Calu3 (cell line): Measurements from ENCODE around the gene FGD3. TPM values are rescaled to one million over a fixed set of nuclear protein-coding genes. Genes with fewer than 3 reads are reported as not detected.
A peak's percentile ranks its signal among the peaks of the same experiment; 100 is the strongest.

Experiments used
- BruUV-seq: library from RNA; stranded (reverse); fragments of 400-500 nt; replicated peaks from 2 replicates; lab custom pipeline; 2021; lab: Mats Ljungman, UMichigan
- CTCF ChIA-PET: fragments of 300-600 bp; sonication (Branson Sonifier 250); formaldehyde crosslinking; loops from one replicate; lab custom pipeline; 2022; ENCODE audit warnings: antibody characterized with exemption; lab: Charles Lee
- DNase-seq: peaks from one replicate; pipeline ENCODE4 v3.0.0; 2022
- H3K27ac Mint-ChIP-seq: one replicate; pipeline ENCODE4 v1.8.0; 2022; ENCODE audit warnings: mixed read lengths; ENCODE audit not compliant: unreplicated experiment
- H3K27me3 Mint-ChIP-seq: one replicate; pipeline ENCODE4 v1.8.0; 2022; ENCODE audit warnings: mixed read lengths; ENCODE audit not compliant: unreplicated experiment
- H3K36me3 Mint-ChIP-seq: one replicate; pipeline ENCODE4 v1.8.0; 2022; ENCODE audit warnings: mild to moderate bottlenecking, moderate library complexity, mixed read lengths; ENCODE audit not compliant: insufficient read depth, unreplicated experiment
- H3K4me1 Mint-ChIP-seq: one replicate; pipeline ENCODE4 v1.8.0; 2022; ENCODE audit warnings: mild to moderate bottlenecking, low read depth, mixed read lengths; ENCODE audit not compliant: unreplicated experiment
- H3K4me3 Mint-ChIP-seq: one replicate; pipeline ENCODE4 v1.8.0; 2022; ENCODE audit warnings: mild to moderate bottlenecking, low read depth, moderate library complexity, mixed read lengths; ENCODE audit not compliant: unreplicated experiment
- H3K9me3 Mint-ChIP-seq: one replicate; pipeline ENCODE4 v1.8.0; 2022; ENCODE audit warnings: low read depth, mixed read lengths; ENCODE audit not compliant: unreplicated experiment
- intact Hi-C: fragments of 100-400 bp; cut with micrococcal nuclease; formaldehyde crosslinking; loops from one replicate; pipeline ENCODE4 v1.10.0; 2022; ENCODE audit not compliant: unreplicated experiment
- total RNA-seq: library from RNA; stranded (reverse); gene quantifications from 2 replicates; pipeline ENCODE4 v1.2.3, GENCODE V29; 2022
- TF ChIP-seq, protein P1 (sequence below): fragments of 200-600 bp; IDR thresholded peaks from one replicate; pipeline ENCODE4 v1.8.0; 2022; ENCODE audit warnings: antibody characterized with exemption; ENCODE audit not compliant: unreplicated experiment

Gene FGD3
- total RNA-seq, 1 experiment from 2014 or later: 3.1 TPM

DNA sequence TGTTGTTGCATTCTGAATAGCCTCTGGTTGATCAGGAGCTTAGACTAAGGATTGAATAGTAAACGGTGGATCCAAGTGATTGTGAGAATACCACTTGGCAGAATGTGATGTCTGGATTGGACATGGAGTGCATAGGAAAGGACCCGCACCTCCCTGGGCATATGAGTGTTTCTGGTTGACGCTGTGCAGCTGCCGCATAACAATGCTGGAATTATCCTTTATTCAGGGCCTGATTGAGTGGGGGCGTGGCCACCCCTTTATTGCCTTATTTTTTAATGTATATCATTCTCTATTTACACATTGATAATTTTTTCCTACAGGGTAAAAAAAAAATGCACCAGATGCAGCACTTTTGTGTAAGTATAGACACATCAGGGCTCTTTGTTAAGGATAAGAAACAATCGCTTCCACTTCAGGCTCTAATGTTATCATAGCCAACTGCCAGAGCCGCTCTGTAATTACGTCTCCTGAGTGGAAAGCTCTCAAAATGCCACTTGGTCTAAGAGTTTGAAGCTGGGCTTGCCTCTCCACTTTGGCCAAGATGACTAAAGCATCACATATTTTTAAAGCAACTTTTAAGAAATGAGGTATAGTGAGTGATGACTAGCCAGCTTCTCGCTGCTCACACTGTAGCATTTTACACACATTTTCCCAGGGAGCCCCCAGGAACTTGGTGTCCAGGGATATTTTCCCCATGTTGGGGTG, 5.7 kb downstream of the FGD3 start:
- H3K27me3 Mint-ChIP-seq: no peaks in the 10 kb centered on the region
- no peak for DNase-seq
- H3K4me1 Mint-ChIP-seq: peaks cover 12% of the 10 kb centered on the region
- intact Hi-C loops: loop anchor here (10.0 kb wide), 1 partner anchor 142 kb away; the partner anchor contains the start of gene CARD19
- H3K4me3 Mint-ChIP-seq: no peak overlapping the region
- H3K27ac Mint-ChIP-seq: no peak overlapping the region
- no peaks in the 10 kb centered on the region for H3K9me3 Mint-ChIP-seq
- TF ChIP-seq, protein P1, sequence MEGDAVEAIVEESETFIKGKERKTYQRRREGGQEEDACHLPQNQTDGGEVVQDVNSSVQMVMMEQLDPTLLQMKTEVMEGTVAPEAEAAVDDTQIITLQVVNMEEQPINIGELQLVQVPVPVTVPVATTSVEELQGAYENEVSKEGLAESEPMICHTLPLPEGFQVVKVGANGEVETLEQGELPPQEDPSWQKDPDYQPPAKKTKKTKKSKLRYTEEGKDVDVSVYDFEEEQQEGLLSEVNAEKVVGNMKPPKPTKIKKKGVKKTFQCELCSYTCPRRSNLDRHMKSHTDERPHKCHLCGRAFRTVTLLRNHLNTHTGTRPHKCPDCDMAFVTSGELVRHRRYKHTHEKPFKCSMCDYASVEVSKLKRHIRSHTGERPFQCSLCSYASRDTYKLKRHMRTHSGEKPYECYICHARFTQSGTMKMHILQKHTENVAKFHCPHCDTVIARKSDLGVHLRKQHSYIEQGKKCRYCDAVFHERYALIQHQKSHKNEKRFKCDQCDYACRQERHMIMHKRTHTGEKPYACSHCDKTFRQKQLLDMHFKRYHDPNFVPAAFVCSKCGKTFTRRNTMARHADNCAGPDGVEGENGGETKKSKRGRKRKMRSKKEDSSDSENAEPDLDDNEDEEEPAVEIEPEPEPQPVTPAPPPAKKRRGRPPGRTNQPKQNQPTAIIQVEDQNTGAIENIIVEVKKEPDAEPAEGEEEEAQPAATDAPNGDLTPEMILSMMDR: no peak
- H3K36me3 Mint-ChIP-seq: peaks cover 6% of the 10 kb centered on the region
- BruUV-seq: no TSS peak
- CTCF ChIA-PET: no interaction called here

DNA sequence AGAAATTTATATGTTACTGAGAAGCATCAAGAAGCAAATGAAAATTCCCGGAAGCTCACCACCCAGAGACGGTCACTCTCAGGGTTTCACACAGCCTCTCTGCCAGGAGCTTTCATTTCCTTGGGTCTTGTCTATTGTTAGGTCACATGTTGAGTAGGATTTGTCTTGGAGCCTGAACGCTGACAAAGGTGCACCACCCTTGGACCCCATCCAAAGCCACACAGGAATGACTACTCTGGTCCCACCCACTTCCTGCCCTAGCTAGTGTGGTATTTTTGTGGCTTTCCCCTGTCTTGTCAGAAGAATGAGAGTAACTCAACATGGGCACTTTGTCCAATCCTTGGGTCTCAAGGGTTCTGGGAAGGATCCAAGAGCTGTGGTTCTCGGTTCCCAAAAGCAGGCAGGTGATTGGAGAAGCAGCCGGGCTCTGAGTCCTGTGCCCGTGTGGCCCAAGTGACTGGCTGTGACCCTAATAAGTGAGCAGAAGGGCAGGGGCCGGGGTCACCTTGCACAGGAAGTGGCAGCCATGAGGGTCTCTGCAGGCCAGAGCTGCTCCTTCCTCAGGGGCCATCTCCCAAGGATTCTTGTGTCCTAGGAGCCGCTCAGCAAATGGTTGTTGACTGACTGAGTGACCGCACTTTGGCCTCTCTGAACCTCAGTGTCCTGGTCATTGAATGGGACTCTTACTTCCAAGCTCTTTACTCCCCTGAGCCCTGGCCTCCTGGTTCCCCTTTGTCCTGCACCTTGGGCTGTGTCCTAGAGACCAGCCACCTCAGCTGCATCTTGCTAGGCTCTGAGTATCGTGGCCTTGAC, 6.9 kb downstream of the FGD3 start:
- Mint-ChIP-seq H3K27ac (peak overlapping the region; percentile 58), H3K36me3 (peaks cover 6% of the 10 kb centered on the region), H3K4me1 (peaks cover 12% of the 10 kb centered on the region), H3K27me3 (no peaks in the 10 kb centered on the region), H3K4me3 (peak overlapping the region; percentile 48), H3K9me3 (no peaks in the 10 kb centered on the region)
- TF ChIP-seq, protein P1: no peak
- DNase-seq: peak; percentile 79
- intact Hi-C loops: loop anchor here (10.0 kb wide), 1 partner anchor 141 kb away; the partner anchor contains the start of gene CARD19
- no TSS peak for BruUV-seq
- CTCF ChIA-PET: interaction anchor here (0.9 to 1.5 kb wide), 3 partner anchors 20 to 145 kb away, joined by 3 to 4 read pairs (median 3); no protein-coding TSS in a partner anchor

DNA sequence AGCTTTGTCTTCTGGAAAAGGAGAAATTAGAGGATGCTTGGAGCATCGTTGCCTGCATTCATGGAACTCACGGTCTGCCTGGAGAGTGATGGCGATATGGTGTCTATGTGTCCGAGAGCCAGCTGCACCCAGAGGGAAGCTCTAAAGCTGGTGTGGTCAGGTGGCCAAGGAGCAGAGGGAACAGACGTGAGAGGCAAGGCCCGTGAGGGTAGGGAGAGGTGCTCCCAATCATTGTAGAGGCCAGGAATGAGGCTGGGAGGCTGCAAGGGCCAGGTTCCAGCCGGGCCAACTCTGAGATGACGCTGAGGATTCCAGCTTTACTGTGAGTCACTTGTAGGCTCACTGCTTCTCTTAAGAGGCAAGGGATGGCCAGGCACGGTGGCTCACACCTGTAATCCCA, 7.6 kb downstream of the FGD3 start:
- peaks cover 6% of the 10 kb centered on the region for H3K36me3 Mint-ChIP-seq
- no TSS peak for BruUV-seq
- DNase-seq: no peak
- no peaks in the 10 kb centered on the region for H3K27me3 Mint-ChIP-seq
- H3K4me3 Mint-ChIP-seq: no peak overlapping the region
- CTCF ChIA-PET: interaction anchor here (1.5 kb wide), 1 partner anchor 20 kb away, joined by 4 read pairs; no protein-coding TSS in a partner anchor
- intact Hi-C loops: loop anchor here (10.0 kb wide), 1 partner anchor 140 kb away; the partner anchor contains the start of gene CARD19
- peaks cover 12% of the 10 kb centered on the region for H3K4me1 Mint-ChIP-seq
- no peaks in the 10 kb centered on the region for H3K9me3 Mint-ChIP-seq
- TF ChIP-seq, protein P1: no peak
- no peak overlapping the region for H3K27ac Mint-ChIP-seq

DNA sequence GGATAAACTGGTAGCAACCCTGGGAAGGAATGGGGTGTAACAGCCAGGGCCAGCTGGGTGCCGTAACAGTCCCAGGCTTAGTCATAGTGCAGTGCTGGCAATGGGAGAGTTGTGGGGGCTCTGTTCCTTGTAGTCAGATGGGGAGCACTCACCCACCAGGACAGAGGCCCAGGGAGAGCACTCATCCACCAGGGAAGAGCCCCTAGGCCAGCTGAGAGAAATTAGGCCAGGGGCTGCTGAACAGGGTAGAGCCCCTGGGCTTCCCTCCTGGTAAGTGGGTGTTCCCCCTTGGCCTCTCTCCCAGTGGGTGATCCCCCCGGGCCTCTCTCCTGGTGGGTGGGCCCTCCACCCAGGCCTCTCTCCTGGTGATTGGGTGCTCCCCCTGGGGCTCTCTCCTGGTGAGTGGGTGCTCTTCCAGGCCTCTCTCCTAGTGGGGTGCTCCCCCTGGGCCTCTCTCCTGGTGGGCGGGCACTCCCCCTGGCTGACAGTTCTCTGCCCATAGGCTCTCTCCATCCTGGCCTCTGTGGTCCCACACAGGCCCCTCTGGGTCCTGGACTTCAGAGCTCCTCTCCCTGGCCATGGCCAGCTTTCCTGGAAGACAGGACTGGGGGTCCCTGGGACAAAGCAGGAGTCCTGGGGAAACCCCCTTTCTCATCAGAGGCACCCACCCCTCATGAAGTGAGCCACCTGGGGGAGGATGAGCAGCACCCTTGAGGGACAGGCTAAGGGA, 13.4 kb downstream of the FGD3 start:
- CTCF ChIA-PET: no interaction called here
- BruUV-seq: no TSS peak
- intact Hi-C loops: no loop called here
- H3K4me1 Mint-ChIP-seq: no peaks in the 10 kb centered on the region
- H3K27ac Mint-ChIP-seq: no peak overlapping the region
- H3K36me3 Mint-ChIP-seq: no peaks in the 10 kb centered on the region
- H3K27me3 Mint-ChIP-seq: no peaks in the 10 kb centered on the region
- H3K4me3 Mint-ChIP-seq: no peak overlapping the region
- no peaks in the 10 kb centered on the region for H3K9me3 Mint-ChIP-seq
- TF ChIP-seq, protein P1: no peak
- no peak for DNase-seq
